ENCODE results near the gene ZNF618. TPM values are rescaled to one million over a fixed set of nuclear protein-coding genes. Genes with fewer than 3 reads are reported as not detected.

The ZNF618 gene
- total RNA-seq, 1 donor from 2014 or later, result 7.4 TPM

GRCh38 chr9:113844466-113844865, 31.6 kb upstream of the ZNF618 start:
- Histone ChIP-seq H3K4me3 (no peak overlapping the region), H3K4me1 (no peaks in the 10 kb centered on the region), H3K9me3 (no peaks in the 10 kb centered on the region), H3K27ac (no peak overlapping the region), H3K27me3 (no peaks in the 10 kb centered on the region), H3K36me3 (no peaks in the 10 kb centered on the region)
- TF ChIP-seq POLR2A (IDR thresholded peaks at IDR 0.05) (no peak), POLR2AphosphoS5 (IDR thresholded peaks at IDR 0.05; ENCODE audit: insufficient read depth in 1 of 2, low read depth in 1 of 2) (no peak), CTCF (IDR thresholded peaks at IDR 0.05) (no peak)
- intact Hi-C loops (cut with DNase I), result no loop called here
- DNase-seq (ENCODE audit: extremely low spot score in 2 of 2), result no peak

- no peak overlapping the region for H3K4me3 ChIP-seq
- H3K27me3 ChIP-seq, result no peaks in the 10 kb centered on the region
- DNase-seq (ENCODE audit: extremely low spot score in 2 of 2), result no peak
- no peaks in the 10 kb centered on the region for H3K4me1 ChIP-seq
- H3K27ac ChIP-seq, result no peak overlapping the region
- H3K9me3 ChIP-seq, result no peaks in the 10 kb centered on the region
- H3K36me3 ChIP-seq, result no peaks in the 10 kb centered on the region
- intact Hi-C loops (cut with DNase I), result no loop called here
- TF ChIP-seq POLR2AphosphoS5 (IDR thresholded peaks at IDR 0.05; ENCODE audit: insufficient read depth in 1 of 2, low read depth in 1 of 2) (no peak), POLR2A (IDR thresholded peaks at IDR 0.05) (no peak), CTCF (IDR thresholded peaks at IDR 0.05) (no peak)
Observed at GRCh38 chr9:113851359-113851758, 24.8 kb upstream of the ZNF618 start.

GRCh38 chr9:113851873-113852272, 24.2 kb upstream of the ZNF618 start:
- intact Hi-C loops (cut with DNase I), result no loop called here
- Histone ChIP-seq H3K9me3 (no peaks in the 10 kb centered on the region), H3K36me3 (no peaks in the 10 kb centered on the region), H3K4me1 (no peaks in the 10 kb centered on the region), H3K27ac (no peak overlapping the region), H3K4me3 (no peak overlapping the region), H3K27me3 (no peaks in the 10 kb centered on the region)
- no peak for DNase-seq (ENCODE audit: extremely low spot score in 2 of 2)
- TF ChIP-seq POLR2A (IDR thresholded peaks at IDR 0.05) (no peak), CTCF (IDR thresholded peaks at IDR 0.05) (no peak), POLR2AphosphoS5 (IDR thresholded peaks at IDR 0.05; ENCODE audit: insufficient read depth in 1 of 2, low read depth in 1 of 2) (no peak)

GRCh38 chr9:113853333-113853732, 22.8 kb upstream of the ZNF618 start:
- intact Hi-C loops (cut with DNase I), result no loop called here
- DNase-seq (ENCODE audit: extremely low spot score in 2 of 2), result no peak

GRCh38 chr9:113854310-113854709, 21.8 kb upstream of the ZNF618 start:
- no peaks in the 10 kb centered on the region for H3K36me3 ChIP-seq
- intact Hi-C loops (cut with DNase I), result no loop called here
- H3K4me1 ChIP-seq, result no peaks in the 10 kb centered on the region
- H3K27ac ChIP-seq, result no peak overlapping the region
- TF ChIP-seq CTCF (IDR thresholded peaks at IDR 0.05) (no peak), POLR2AphosphoS5 (IDR thresholded peaks at IDR 0.05; ENCODE audit: insufficient read depth in 1 of 2, low read depth in 1 of 2) (no peak), POLR2A (IDR thresholded peaks at IDR 0.05) (no peak)
- H3K9me3 ChIP-seq, result no peaks in the 10 kb centered on the region
- H3K4me3 ChIP-seq, result no peak overlapping the region
- DNase-seq (ENCODE audit: extremely low spot score in 2 of 2), result no peak
- H3K27me3 ChIP-seq, result no peaks in the 10 kb centered on the region

More at GRCh38 chr9:113853333-113853732, 22.8 kb upstream of the ZNF618 start:
- no peaks in the 10 kb centered on the region for H3K36me3 ChIP-seq
- H3K9me3 ChIP-seq, result no peaks in the 10 kb centered on the region
- H3K27ac ChIP-seq, result no peak overlapping the region
- no peaks in the 10 kb centered on the region for H3K27me3 ChIP-seq
- no peaks in the 10 kb centered on the region for H3K4me1 ChIP-seq
- no peak overlapping the region for H3K4me3 ChIP-seq
- TF ChIP-seq POLR2AphosphoS5 (IDR thresholded peaks at IDR 0.05; ENCODE audit: insufficient read depth in 1 of 2, low read depth in 1 of 2) (no peak), CTCF (IDR thresholded peaks at IDR 0.05) (no peak), POLR2A (IDR thresholded peaks at IDR 0.05) (no peak)

Measured in vagina (tissue), 2 donors.